ENCODE results near the gene PFKP.

PFKP gene

GRCh38 chr10:3030765-3031164 is 36.6 kb upstream of the PFKP start:
- H3K4me1 ChIP-seq (ENCODE audit: insufficient read depth, low read length, poor library complexity, severe bottlenecking), result no peaks in the 10 kb centered on the region
- no peaks in the 10 kb centered on the region for H4K20me1 ChIP-seq (ENCODE audit: insufficient read depth, low read length, poor library complexity, severe bottlenecking)
- no peaks in the 10 kb centered on the region for H3K27me3 ChIP-seq (ENCODE audit: insufficient read depth, low read length, poor library complexity, severe bottlenecking)
- no peak overlapping the region for H3K4me3 ChIP-seq (ENCODE audit: low read length, poor library complexity, severe bottlenecking)
- no peaks in the 10 kb centered on the region for H3K9me2 ChIP-seq (replicated peaks; ENCODE audit: low read depth, low read length)
- H3F3A ChIP-seq (ENCODE audit: low read depth), result no peaks in the 10 kb centered on the region
- no peaks in the 10 kb centered on the region for H3K9me3 ChIP-seq (ENCODE audit: insufficient read depth, low read depth, low read length)
- H2AFZ ChIP-seq (ENCODE audit: low read length), result no peak overlapping the region
- H3K79me2 ChIP-seq (ENCODE audit: insufficient read depth, low read length), result no peaks in the 10 kb centered on the region
- TF ChIP-seq CTCF (conservative IDR thresholded peaks at IDR 0.05; ENCODE audit: low read length) (no peak), EZH2phosphoT487 (IDR thresholded peaks at IDR 0.05; ENCODE audit: borderline replicate concordance) (no peak)
- no peak overlapping the region for H3K4me2 ChIP-seq (ENCODE audit: low read depth, low read length, poor library complexity, severe bottlenecking)
- no peaks in the 10 kb centered on the region for H3K36me3 ChIP-seq (ENCODE audit: insufficient read depth, low read length)
- no peak overlapping the region for H3K9ac ChIP-seq (ENCODE audit: low read depth, low read length, poor library complexity, severe bottlenecking)

GRCh38 chr10:3031490-3031889 is 35.9 kb upstream of the PFKP start:
- Histone ChIP-seq H3K4me3 (ENCODE audit: low read length, poor library complexity, severe bottlenecking) (no peak overlapping the region), H3K79me2 (ENCODE audit: insufficient read depth, low read length) (no peaks in the 10 kb centered on the region), H3K9ac (ENCODE audit: low read depth, low read length, poor library complexity, severe bottlenecking) (no peak overlapping the region), H3K9me2 (replicated peaks; ENCODE audit: low read depth, low read length) (no peaks in the 10 kb centered on the region), H3K4me1 (ENCODE audit: insufficient read depth, low read length, poor library complexity, severe bottlenecking) (no peaks in the 10 kb centered on the region), H3K36me3 (ENCODE audit: insufficient read depth, low read length) (no peaks in the 10 kb centered on the region), H3K4me2 (ENCODE audit: low read depth, low read length, poor library complexity, severe bottlenecking) (no peak overlapping the region), H4K20me1 (ENCODE audit: insufficient read depth, low read length, poor library complexity, severe bottlenecking) (no peaks in the 10 kb centered on the region), H3K9me3 (ENCODE audit: insufficient read depth, low read depth, low read length) (no peaks in the 10 kb centered on the region), H3K27me3 (ENCODE audit: insufficient read depth, low read length, poor library complexity, severe bottlenecking) (no peaks in the 10 kb centered on the region), H3F3A (ENCODE audit: low read depth) (no peaks in the 10 kb centered on the region), H2AFZ (ENCODE audit: low read length) (no peak overlapping the region)
- no peak for TF ChIP-seq CTCF (conservative IDR thresholded peaks at IDR 0.05; ENCODE audit: low read length)
- no peak for TF ChIP-seq EZH2phosphoT487 (IDR thresholded peaks at IDR 0.05; ENCODE audit: borderline replicate concordance)

GRCh38 chr10:3033925-3034324 is 33.4 kb upstream of the PFKP start:
- Histone ChIP-seq H3K4me2 (ENCODE audit: low read depth, low read length, poor library complexity, severe bottlenecking) (no peak overlapping the region), H3K4me1 (ENCODE audit: insufficient read depth, low read length, poor library complexity, severe bottlenecking) (no peaks in the 10 kb centered on the region)

More at GRCh38 chr10:3033925-3034324, 33.4 kb upstream of the PFKP start:
- H3K4me3 ChIP-seq (ENCODE audit: low read length, poor library complexity, severe bottlenecking), result no peak overlapping the region
- no peaks in the 10 kb centered on the region for H3K27me3 ChIP-seq (ENCODE audit: insufficient read depth, low read length, poor library complexity, severe bottlenecking)
- no peaks in the 10 kb centered on the region for H3K9me3 ChIP-seq (ENCODE audit: insufficient read depth, low read depth, low read length)
- H2AFZ ChIP-seq (ENCODE audit: low read length), result no peak overlapping the region
- no peak overlapping the region for H3K9ac ChIP-seq (ENCODE audit: low read depth, low read length, poor library complexity, severe bottlenecking)
- TF ChIP-seq EZH2phosphoT487 (IDR thresholded peaks at IDR 0.05; ENCODE audit: borderline replicate concordance) (no peak), CTCF (conservative IDR thresholded peaks at IDR 0.05; ENCODE audit: low read length) (no peak)
- no peaks in the 10 kb centered on the region for H3F3A ChIP-seq (ENCODE audit: low read depth)
- no peaks in the 10 kb centered on the region for H3K36me3 ChIP-seq (ENCODE audit: insufficient read depth, low read length)
- H3K79me2 ChIP-seq (ENCODE audit: insufficient read depth, low read length), result no peaks in the 10 kb centered on the region
- H4K20me1 ChIP-seq (ENCODE audit: insufficient read depth, low read length, poor library complexity, severe bottlenecking), result no peaks in the 10 kb centered on the region
- no peaks in the 10 kb centered on the region for H3K9me2 ChIP-seq (replicated peaks; ENCODE audit: low read depth, low read length)
